NCI-H1105 (cell line): ENCODE data around the gene RECQL5.

Source experiments
- DNase-seq: peaks from one replicate; lab custom pipeline; 2025; lab: John Stamatoyannopoulos, UW

RECQL5 gene

GRCh38 chr17:75688209-75688825 is 21.4 kb upstream of the RECQL5 start:
- no peak for DNase-seq

- DNase-seq = no peak
Measured at GRCh38 chr17:75685499-75685898, 18.5 kb upstream of the RECQL5 start.

- DNase-seq = no peak
Measured at GRCh38 chr17:75684924-75685323, 18.0 kb upstream of the RECQL5 start.

GRCh38 chr17:75684249-75684648 is 17.3 kb upstream of the RECQL5 start:
- no peak for DNase-seq

GRCh38 chr17:75683583-75683982 is 16.6 kb upstream of the RECQL5 start:
- DNase-seq = no peak

GRCh38 chr17:75681289-75681688 is 14.3 kb upstream of the RECQL5 start:
- no peak for DNase-seq

- no peak for DNase-seq
Measured at GRCh38 chr17:75680431-75680830, 13.5 kb upstream of the RECQL5 start.

- DNase-seq = no peak
Measured at GRCh38 chr17:75679706-75680211, 12.8 kb upstream of the RECQL5 start.

GRCh38 chr17:75676461-75676860 is 9.5 kb upstream of the RECQL5 start:
- no peak for DNase-seq

- no peak for DNase-seq
Measured at GRCh38 chr17:75673487-75673886, 6.5 kb upstream of the RECQL5 start.

- no peak for DNase-seq
Measured at GRCh38 chr17:75672011-75672410, 5.1 kb upstream of the RECQL5 start.

GRCh38 chr17:75670868-75671267 is 3.9 kb upstream of the RECQL5 start:
- DNase-seq = no peak

GRCh38 chr17:75668489-75668888 is 1.5 kb upstream of the RECQL5 start:
- no peak for DNase-seq

GRCh38 chr17:75667825-75668224 is 871 bp upstream of the RECQL5 start:
- no peak for DNase-seq

GRCh38 chr17:75665981-75666380 is 973 bp downstream of the RECQL5 start:
- no peak for DNase-seq

GRCh38 chr17:75664099-75664549 is 2.8 kb downstream of the RECQL5 start:
- no peak for DNase-seq

GRCh38 chr17:75662511-75662910 is 4.4 kb downstream of the RECQL5 start:
- no peak for DNase-seq

- no peak for DNase-seq
Measured at GRCh38 chr17:75661531-75661930, 5.4 kb downstream of the RECQL5 start.

GRCh38 chr17:75658237-75658636 is 8.7 kb downstream of the RECQL5 start:
- DNase-seq = no peak

GRCh38 chr17:75654176-75654575 is 12.8 kb downstream of the RECQL5 start:
- DNase-seq = no peak

- no peak for DNase-seq
Measured at GRCh38 chr17:75652934-75653549, 13.9 kb downstream of the RECQL5 start.

GRCh38 chr17:75652341-75652740 is 14.6 kb downstream of the RECQL5 start:
- no peak for DNase-seq

GRCh38 chr17:75650874-75651273 is 16.1 kb downstream of the RECQL5 start:
- DNase-seq = no peak

GRCh38 chr17:75649687-75650086 is 17.3 kb downstream of the RECQL5 start:
- no peak for DNase-seq
